Renal cortical epithelial cell (primary cell): Measurements from ENCODE around the gene UBE3D. TPM values are rescaled to one million over a fixed set of nuclear protein-coding genes. Genes with fewer than 3 reads are reported as not detected.

Experiments used
- DNase-seq: peaks from one replicate; pipeline ENCODE4 v3.0.0-alpha.2; 2011; ENCODE audit warnings: low read depth
- total RNA-seq: library from RNA; depleted of rRNA; stranded (reverse); fragments of >200 nt; gene quantifications from 2 replicates; pipeline ENCODE4 v1.2.3, GENCODE V29; 2014

The UBE3D gene, protein sequence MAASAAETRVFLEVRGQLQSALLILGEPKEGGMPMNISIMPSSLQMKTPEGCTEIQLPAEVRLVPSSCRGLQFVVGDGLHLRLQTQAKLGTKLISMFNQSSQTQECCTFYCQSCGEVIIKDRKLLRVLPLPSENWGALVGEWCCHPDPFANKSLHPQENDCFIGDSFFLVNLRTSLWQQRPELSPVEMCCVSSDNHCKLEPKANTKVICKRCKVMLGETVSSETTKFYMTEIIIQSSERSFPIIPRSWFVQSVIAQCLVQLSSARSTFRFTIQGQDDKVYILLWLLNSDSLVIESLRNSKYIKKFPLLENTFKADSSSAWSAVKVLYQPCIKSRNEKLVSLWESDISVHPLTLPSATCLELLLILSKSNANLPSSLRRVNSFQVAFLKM
- total RNA-seq = 5.6 and 6.9 TPM in 2 replicates

DNA sequence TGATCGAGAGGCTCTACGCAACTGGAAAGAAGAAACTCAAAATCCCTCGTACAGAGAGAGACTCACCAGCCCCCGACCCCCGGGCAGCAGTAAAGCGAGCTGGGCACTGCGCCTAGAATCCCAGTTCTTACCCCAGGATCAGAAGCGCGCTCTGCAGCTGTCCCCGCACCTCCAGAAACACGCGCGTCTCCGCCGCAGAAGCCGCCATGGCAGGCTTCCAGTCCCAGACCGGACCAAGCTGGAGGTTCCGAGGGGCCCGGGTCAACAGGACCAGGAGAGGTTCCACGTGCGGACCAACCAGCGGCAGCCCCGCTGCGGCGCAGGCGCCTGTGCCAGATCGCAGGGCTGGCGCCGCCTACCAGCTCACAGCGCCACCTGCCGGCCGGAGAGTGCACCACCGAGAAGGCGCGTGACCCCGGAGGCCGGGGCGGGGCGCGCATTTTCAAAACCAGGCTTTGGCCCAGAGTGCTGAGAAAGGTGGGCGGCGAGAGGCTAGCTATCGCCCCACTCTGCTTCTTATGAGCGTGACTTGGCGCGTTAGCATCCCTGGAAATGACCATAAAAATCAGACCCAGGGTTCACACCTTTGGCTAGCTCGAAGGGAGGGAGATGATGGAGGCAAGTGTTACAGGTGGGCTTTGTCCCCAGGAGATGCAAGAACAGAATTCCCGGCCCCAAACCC, at the start of gene UBE3D:
UBE3D (minus strand) TSS at position 331 of the 682 bp plus-strand sequence; CDS start at position 208, 123 bp downstream.
- peak; percentile 60 for DNase-seq

GRCh38 chr6:83114164-83114563, 48.5 kb upstream of the UBE3D start:
- peak; percentile 39 for DNase-seq

- peak; percentile 66 for DNase-seq
Observed at GRCh38 chr6:83113258-83113657, 47.6 kb upstream of the UBE3D start.

DNA sequence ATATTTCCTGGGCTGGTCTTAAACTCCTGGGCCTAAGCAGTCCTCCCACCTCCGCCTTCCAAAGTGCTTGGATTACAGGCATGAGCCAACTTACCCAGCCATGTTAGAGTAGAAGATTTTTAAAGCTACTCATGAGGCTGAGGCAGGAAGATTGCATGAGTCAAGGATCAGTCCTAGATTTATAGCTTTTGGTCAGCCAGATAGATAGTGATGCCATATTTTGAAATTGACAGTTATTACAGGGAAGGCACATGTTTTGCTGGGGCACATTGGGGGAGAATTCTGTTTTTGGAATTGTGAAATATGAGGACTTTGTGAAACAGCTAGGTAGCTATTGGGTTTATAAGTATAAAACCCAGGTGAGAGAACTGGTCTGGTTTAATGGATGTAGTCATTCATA, 42.7 kb upstream of the UBE3D start:
- DNase-seq = no peak

DNA sequence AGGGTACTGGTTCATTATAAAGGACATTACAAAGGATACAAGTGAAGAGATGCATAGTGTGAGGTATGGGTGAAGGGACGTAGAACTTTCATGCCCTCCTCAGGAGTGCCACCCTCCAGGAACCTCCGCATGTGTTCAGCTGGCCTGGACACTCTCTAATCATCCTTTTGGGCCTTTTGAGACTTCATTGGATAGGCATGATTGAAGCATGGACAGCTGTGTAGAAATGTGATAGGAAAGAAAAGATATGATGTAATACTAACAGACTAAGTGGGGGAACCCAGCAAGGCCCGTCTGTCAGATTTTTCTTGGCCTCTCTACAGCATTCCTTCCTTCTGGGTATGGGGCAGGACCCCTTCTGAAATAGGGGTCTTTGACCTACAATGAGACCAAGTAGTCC, 32.9 kb upstream of the UBE3D start:
- no peak for DNase-seq

- DNase-seq = no peak
Observed at GRCh38 chr6:83097675-83098074, 32.0 kb upstream of the UBE3D start.

DNA sequence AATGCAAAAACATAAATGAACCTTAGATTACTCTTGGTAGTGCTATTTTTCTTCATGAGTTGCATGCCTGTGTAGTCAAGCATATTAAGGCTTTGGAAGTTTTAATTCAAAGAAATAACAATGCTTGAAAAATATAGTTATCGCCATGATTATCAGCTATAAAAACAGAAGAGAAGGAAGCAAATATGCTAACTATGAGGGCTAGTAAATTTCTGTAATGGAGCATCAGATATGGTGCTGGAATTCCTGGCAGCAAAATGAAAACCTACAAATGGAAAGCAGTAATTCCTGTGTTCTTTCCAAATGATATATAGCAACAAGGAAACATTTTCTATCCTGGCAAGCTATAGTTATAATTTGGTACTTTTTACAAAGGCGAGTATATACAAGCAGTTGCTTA, 31.6 kb upstream of the UBE3D start:
- no peak for DNase-seq

DNA sequence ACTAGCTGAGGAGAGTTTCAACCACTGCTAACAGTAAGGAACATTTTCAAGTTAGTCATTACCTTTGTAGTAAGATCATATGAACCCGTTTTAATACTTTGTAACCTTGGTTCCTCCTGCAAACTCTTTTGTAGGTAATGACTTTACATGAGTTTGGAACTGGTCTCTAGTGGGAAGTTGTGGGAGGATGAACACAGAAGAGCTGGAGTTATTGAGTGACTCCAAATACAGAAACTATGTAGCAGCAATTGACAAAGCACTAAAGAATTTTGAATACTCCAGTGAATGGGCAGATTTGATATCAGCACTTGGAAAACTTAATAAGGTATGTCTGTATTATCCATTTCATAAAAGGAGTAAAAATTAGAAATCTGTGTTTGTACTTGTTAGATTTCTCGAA, 31.1 kb upstream of the UBE3D start:
- peak; percentile 48 for DNase-seq

DNA sequence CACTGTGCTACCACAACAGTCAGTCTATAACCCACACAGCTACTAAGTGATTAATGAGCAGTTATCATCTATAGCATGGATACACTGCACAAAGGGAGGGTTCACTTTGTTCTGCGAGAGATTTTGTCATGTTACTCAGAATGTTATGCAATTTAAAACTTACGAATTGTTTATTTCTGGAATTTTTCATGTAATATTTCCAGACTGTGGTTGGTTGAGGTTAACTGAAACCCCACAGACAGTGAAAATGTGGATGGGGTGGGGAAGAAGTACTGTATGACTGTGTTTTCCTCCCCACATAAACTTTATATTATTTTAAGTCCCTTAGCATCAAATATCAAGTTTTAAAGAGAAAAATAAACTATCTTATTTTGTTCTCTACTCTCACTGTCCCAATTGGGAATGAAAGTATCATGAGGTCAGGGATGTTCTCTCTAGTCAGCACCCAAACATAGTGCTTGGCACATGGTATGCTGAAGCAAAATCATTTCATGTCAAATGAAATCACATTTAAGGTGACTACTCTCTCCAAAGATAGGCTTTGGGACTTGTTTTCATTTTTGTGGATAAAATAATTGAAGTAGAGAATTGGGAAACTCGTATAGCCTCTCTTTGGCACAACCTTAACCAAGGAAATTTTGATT, 27.2 kb upstream of the UBE3D start:
- no peak for DNase-seq

DNA sequence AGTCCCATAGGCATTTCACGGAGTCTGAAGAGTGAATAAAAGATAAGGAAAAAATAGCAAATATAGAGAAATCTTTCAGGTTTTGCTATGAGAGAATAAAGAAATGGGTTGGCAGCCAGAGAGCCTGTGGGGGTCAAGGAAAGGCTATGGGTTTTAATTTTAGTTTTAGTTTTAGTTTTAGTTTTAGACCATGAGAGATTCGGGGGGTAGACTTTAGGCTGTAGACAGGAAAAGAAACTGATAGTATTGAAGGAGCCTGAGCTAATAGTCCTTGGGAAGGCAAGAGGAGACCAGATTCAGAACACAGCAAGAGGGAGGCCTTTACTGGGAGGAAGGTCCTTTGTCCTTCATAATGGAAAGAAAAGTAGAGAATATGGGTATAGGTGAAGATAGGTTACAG, 21.1 kb upstream of the UBE3D start:
- DNase-seq = no peak

DNA sequence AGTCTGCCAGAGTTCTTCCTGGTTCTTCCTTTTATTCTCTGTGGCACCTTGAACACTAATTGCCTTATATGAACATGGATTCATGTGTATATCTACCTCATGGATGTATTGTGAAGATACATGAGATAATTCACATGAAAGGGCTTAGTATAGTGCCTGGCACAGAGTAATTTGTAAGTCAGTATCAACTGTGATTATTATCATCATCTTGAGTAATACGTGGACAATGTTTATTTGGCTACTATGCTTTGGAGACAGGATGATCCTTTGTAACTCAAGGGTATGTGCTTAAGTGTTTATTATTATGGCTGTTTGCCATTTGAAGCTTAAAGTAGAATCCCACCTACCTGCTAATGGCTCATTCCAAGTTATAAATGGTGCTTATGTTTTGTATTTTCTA, 17.8 kb upstream of the UBE3D start:
- no peak for DNase-seq

- DNase-seq = no peak
Observed at GRCh38 chr6:83073615-83074014, 8.0 kb upstream of the UBE3D start.

DNA sequence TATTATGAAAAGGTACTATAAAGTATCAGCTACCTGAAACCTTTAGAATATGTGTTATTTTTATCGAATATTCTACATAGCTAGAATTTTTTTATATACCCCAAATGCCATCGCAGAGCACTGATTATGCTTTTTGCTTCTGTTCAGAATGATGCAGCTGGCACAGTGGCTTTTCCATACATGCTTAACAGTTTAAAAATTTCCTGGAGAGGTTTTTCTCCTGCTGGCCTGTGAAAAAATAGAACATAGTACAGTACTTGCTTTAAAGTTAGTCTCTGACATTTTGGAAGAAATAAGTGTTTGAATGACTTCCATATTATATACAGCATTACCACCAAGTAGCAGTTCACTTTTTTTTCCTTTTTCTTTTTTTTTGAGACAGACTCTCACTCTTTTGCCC, 7.1 kb upstream of the UBE3D start:
- DNase-seq = no peak

GRCh38 chr6:83071707-83072106, 6.1 kb upstream of the UBE3D start:
- DNase-seq = no peak

DNA sequence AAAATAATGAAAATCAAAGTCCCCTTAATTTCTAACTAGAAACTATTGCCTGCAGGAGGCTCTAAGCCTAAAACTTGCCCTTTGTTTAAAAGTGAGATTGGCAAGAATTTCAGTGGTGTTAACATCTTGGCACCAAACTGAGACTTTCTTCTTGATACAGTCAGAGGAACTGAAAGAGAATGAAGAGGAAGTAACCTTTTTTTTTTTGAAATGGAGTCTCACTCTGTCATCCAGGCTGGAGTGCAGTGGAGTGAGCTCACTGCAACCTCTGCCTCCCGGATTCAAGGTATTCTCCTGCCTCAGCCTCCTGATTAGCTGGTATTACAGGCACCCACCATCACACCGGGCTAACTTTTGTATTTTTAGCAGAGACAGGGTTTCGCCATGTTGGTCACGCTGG, 5.4 kb upstream of the UBE3D start:
- peak; percentile 32 for DNase-seq

- no peak for DNase-seq
Observed at GRCh38 chr6:83069633-83070032, 4.0 kb upstream of the UBE3D start.

GRCh38 chr6:83068616-83069015, 3.0 kb upstream of the UBE3D start:
- no peak for DNase-seq

GRCh38 chr6:83067448-83068439, 2.1 kb upstream of the UBE3D start, which contains the start of gene DOP1A:
DOP1A (plus strand) TSS chr6:83067671; CDS start chr6:83096978, 29,307 bp downstream.
- peak; percentile 85 for DNase-seq

- peak; percentile 61 for DNase-seq
Observed at GRCh38 chr6:83062225-83062624, 3.4 kb downstream of the UBE3D start.

DNA sequence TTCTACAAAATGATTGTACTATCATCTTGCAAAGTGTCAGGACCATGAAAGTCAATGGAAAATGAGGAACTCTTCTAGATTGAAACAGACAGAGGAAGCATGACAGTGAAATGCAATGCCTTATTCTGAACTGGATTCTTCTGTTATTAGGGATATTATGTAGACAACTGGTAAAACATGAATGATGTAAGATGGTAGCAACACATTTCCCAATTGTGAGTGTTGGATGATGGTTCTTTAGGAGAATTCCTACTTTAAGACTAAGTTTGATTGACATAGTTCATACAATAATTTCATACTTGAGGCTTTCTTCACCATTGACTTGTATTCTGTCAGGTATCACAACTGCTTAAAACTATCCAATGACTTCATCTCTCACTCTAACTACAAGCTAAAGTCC, 4.5 kb downstream of the UBE3D start:
- DNase-seq = no peak

DNA sequence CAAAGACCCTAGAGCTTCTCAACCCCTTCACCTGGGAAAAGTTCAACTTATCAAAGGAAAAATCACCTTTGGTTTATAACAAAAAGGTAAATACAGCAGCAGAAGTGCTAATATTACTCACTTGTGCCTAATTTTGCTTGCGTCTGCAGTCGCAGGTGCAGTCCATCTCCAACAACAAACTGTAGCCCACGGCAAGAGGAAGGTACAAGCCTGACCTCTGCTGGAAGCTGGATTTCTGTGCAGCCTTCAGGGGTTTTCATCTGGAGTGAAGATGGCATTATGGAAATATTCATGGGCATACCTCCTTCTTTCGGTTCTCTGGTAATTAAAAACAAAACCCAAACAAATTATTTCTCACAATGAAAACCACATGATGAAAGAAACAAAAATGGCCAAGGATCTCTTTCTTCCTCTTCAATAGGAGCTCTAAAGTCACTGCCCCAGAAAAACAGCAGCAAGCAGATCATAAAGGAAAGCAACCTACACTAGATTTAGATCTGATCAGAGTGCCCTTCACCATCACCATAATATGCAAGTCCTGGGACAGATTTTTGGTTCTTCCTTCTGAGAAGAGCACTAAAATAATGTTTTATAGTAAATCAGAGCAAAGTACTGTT, 7.8 kb downstream of the UBE3D start:
- peak; percentile 47 for DNase-seq
